SKM-1 (cell line): ENCODE measurements around the gene OSBPL5.
"Not testable (repeated sequence)": the region's sequence is repeated elsewhere in the genome, so short reads cannot be mapped to it uniquely, and the experiment has no call there.

Experiments
- DNase-seq: peaks from one replicate; lab custom pipeline; 2025; ENCODE audit not compliant: unreplicated experiment; lab: John Stamatoyannopoulos, UW

Gene OSBPL5

GRCh38 chr11:3087821-3088800, 77.0 kb downstream of the OSBPL5 start:
- DNase-seq = no peak

GRCh38 chr11:3087373-3087772, 77.7 kb downstream of the OSBPL5 start:
- no peak for DNase-seq

DNA sequence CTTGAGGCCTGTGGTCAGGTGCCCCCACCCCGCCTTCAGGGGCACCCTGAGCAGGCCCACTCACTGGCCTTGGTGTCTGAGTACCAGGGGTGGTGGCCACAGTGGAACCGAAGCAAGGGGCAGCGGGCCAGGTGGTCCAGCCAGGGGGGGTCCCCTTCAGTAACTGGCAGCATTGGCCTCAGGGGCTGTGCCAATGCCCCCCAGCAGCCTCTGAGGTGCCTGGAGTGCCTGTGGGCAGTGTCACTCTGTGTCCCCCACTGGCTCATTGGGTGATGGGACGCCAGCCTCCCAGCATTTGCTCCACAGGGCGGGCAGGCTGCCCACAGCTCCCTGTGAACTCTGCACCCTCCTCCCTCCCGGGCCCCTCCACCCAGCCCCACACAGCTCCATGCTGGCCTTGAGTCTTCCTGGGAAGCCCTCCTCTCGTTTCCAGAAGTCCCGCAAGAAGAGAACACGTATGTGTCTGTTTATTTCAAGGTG, 78.4 kb downstream of the OSBPL5 start:
- DNase-seq = no peak

DNA sequence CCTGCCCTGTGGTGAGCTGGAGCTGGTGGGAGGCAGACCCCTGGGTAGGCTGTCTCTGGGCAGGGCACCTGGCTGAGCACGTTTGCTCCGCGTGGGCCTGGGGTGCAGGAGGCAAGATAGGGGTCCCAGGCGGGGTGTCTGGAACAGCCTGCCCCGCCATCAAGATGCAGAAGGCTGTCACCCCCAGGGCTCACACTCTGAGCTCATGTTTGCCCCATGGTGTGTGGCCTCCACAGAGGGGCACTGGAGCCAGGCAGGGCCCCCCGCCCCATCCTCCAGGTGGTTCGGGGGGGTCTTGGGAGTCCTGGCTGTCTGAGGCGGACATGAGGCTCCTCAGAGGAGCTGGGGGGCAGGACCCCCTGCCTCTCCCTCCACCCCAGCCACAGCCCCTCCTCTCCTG, 79.0 kb downstream of the OSBPL5 start:
- no peak for DNase-seq

- DNase-seq = no peak
These were observed 80.1 kb downstream of the OSBPL5 start for GRCh38 chr11:3085052-3085451.

GRCh38 chr11:3083321-3083720, 81.8 kb downstream of the OSBPL5 start:
- DNase-seq = no peak

GRCh38 chr11:3081386-3081751, 83.7 kb downstream of the OSBPL5 start:
- no peak for DNase-seq

- no peak for DNase-seq
These were observed 84.3 kb downstream of the OSBPL5 start for GRCh38 chr11:3080733-3081385.

GRCh38 chr11:3080104-3080503, 85.0 kb downstream of the OSBPL5 start:
- no peak for DNase-seq

- DNase-seq = no peak
These were observed 87.2 kb downstream of the OSBPL5 start for GRCh38 chr11:3077846-3078440.

- no peak for DNase-seq
These were observed 87.8 kb downstream of the OSBPL5 start for GRCh38 chr11:3077189-3077836.

DNA sequence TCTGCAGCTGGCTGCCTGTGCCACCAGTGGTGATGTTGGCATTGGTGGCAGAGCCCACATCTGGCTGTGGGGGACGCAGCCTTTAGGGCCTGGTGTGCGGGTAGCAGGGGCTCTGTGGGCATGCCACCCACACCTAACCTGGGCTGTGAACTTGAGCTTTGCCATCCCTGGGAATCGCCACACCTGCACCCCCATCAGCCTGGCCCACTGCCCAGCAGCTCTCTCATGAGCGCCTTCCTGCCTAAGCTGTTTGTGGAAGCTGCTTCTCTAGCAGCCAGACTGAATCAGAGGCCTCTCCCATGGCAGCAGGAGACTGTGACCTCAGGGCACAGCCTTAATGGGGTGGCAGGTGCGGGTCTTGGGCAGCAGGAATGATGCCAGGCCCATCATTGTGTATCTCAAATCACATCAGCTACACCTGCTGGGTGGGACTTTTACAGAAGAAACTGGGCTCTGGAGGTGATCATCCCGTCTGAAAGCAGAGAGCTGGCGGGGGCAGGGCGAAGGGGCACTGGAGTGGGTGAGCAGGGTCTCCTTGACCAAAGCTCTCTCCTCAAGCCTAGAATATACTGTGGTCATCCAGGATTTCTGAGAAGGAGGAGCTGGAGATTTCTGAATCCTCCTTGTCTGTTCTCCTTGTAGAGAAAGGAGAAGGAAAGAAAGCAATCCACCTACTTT, 90.1 kb downstream of the OSBPL5 start:
- DNase-seq = no peak

DNA sequence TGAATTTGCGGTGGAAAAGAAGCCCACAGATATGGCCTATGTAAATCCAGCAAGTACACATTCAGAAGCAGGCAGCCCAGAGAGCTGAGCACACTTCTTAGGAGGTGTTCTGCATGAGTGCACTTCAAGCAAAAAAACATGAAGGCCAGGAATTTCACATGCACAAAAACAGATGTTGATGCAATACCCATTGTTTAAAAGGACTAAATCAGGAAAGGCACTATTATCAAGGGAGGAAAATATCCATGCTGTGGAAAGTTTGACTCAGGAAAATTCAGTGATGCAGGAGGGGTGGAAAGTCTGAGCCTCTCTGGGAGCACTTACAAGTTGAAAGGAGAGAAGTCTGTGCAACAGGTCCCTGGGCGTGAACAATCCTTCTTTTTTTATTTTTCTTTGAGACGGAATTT, 92.1 kb downstream of the OSBPL5 start:
- no peak for DNase-seq

GRCh38 chr11:3069425-3069824, 95.7 kb downstream of the OSBPL5 start:
- DNase-seq = no peak

- not testable (repeated sequence) for DNase-seq
These were observed 98.8 kb downstream of the OSBPL5 start for GRCh38 chr11:3066308-3066707.

- DNase-seq = not testable (repeated sequence)
These were observed 100.4 kb downstream of the OSBPL5 start for GRCh38 chr11:3064709-3065108.

- DNase-seq = not testable (repeated sequence)
These were observed 101.2 kb downstream of the OSBPL5 start for GRCh38 chr11:3063876-3064275.

DNA sequence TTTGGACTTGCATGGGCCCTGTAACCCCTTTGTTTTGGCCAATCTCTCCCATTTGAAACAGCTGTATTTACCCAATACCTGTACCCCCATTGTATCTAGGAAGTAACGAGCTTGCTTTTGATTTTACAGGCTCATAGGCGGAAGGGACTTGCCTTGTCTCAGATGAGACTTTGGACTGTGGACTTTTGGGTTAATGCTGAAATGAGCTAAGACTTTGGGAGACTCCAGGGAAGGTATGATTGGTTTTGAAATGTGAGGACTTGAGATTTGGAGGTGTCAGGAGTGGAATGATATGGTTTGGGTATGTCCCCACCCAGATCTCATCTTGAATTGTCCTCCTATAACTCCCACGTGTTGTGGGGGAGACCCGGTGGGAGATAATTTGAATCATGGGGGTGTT, 101.7 kb downstream of the OSBPL5 start:
- DNase-seq = not testable (repeated sequence)

GRCh38 chr11:3060436-3061025, 104.6 kb downstream of the OSBPL5 start:
- no peak for DNase-seq
